Measurements from ENCODE around the gene ABL2.
"Not testable (repeated sequence)": the region's sequence is repeated elsewhere in the genome, so short reads cannot be mapped to it uniquely, and the experiment has no call there.

ABL2 gene

DNA sequence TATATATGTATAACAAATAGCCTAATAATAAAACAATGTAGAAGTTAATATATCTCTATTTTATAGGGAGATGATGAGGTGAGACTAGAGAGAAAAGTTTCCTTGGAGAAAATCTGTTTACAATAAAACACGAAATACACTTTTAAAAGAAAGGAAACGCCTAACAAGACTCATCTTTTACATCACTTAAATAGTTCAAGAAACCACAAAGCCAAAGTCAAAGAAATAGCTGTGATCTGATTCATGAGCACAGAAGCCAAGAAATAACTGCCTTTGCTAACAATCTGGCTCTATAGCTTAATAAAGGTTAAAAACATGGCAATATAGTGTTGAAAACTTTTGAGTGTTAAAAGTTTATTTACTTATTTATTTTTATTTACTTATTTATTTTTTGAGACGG is 86.2 kb downstream of the ABL2 start:
- in situ Hi-C loops (cut with HindIII; ENCODE audit: low sequenced_read_pairs) = no loop called here
- peak overlapping the region; percentile 85 for H3K4me3 ChIP-seq (ENCODE audit: low read depth, low read length)
- no peak for TF ChIP-seq CTCF (IDR thresholded peaks at IDR 0.05; ENCODE audit: low read depth, low read length)
- DNase-seq (ENCODE audit: low read depth, low spot score) = peak; percentile 97

GRCh38 chr1:179142889-179143299 is 86.6 kb downstream of the ABL2 start:
- H3K4me3 ChIP-seq (ENCODE audit: low read depth, low read length) = peak overlapping the region; percentile 85
- in situ Hi-C loops (cut with HindIII; ENCODE audit: low sequenced_read_pairs) = no loop called here
- peak; percentile 99 for DNase-seq (ENCODE audit: low read depth, low spot score)
- TF ChIP-seq CTCF (IDR thresholded peaks at IDR 0.05; ENCODE audit: low read depth, low read length) = no peak

- DNase-seq (ENCODE audit: low read depth, low spot score) = peak; percentile 85
- no peak for TF ChIP-seq CTCF (IDR thresholded peaks at IDR 0.05; ENCODE audit: low read depth, low read length)
- peak overlapping the region; percentile 85 for H3K4me3 ChIP-seq (ENCODE audit: low read depth, low read length)
- in situ Hi-C loops (cut with HindIII; ENCODE audit: low sequenced_read_pairs) = no loop called here
These were observed 87.8 kb downstream of the ABL2 start for GRCh38 chr1:179141592-179142251.

GRCh38 chr1:179138755-179139154 is 90.7 kb downstream of the ABL2 start:
- in situ Hi-C loops (cut with HindIII; ENCODE audit: low sequenced_read_pairs); H3K4me3 ChIP-seq (ENCODE audit: low read depth, low read length); DNase-seq (ENCODE audit: low read depth, low spot score): not testable (repeated sequence)

GRCh38 chr1:179137617-179138255 is 91.7 kb downstream of the ABL2 start:
- in situ Hi-C loops (cut with HindIII; ENCODE audit: low sequenced_read_pairs) = no loop called here
- no peak for DNase-seq (ENCODE audit: low read depth, low spot score)
- no peak overlapping the region for H3K4me3 ChIP-seq (ENCODE audit: low read depth, low read length)
- TF ChIP-seq CTCF (IDR thresholded peaks at IDR 0.05; ENCODE audit: low read depth, low read length) = no peak

GRCh38 chr1:179135707-179136106 is 93.8 kb downstream of the ABL2 start:
- DNase-seq (ENCODE audit: low read depth, low spot score); H3K4me3 ChIP-seq (ENCODE audit: low read depth, low read length); in situ Hi-C loops (cut with HindIII; ENCODE audit: low sequenced_read_pairs): not testable (repeated sequence)

DNA sequence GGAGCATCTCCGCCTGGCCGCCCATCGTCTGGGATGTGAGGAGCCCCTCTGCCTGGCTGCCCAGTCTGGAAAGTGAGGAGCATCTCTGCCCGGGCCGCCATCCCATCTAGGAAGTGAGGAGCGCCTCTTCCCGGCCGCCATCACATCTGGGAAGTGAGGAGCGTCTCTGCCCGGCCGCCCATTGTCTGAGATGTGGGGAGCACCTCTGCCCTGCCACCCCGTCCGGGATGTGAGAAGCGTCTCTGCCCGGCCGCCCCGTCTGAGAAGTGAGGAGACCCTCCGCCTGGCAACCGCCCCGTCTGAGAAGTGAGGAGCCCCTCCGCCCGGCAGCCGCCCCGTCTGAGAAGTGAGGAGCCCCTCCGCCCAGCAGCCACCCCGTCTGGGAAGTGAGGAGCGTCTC is 94.3 kb downstream of the ABL2 start:
- DNase-seq (ENCODE audit: low read depth, low spot score); H3K4me3 ChIP-seq (ENCODE audit: low read depth, low read length); in situ Hi-C loops (cut with HindIII; ENCODE audit: low sequenced_read_pairs): not testable (repeated sequence)

GRCh38 chr1:179129702-179130473 is 99.6 kb downstream of the ABL2 start:
- in situ Hi-C loops (cut with HindIII; ENCODE audit: low sequenced_read_pairs) = no loop called here
- H3K4me3 ChIP-seq (ENCODE audit: low read depth, low read length) = no peak overlapping the region
- DNase-seq (ENCODE audit: low read depth, low spot score) = peak; percentile 45
- no peak for TF ChIP-seq CTCF (IDR thresholded peaks at IDR 0.05; ENCODE audit: low read depth, low read length)
